Measurements from ENCODE around the gene DLGAP1.
"Not testable (repeated sequence)": the region's sequence is repeated elsewhere in the genome, so short reads cannot be mapped to it uniquely, and the experiment has no call there.

The DLGAP1 gene

DNA sequence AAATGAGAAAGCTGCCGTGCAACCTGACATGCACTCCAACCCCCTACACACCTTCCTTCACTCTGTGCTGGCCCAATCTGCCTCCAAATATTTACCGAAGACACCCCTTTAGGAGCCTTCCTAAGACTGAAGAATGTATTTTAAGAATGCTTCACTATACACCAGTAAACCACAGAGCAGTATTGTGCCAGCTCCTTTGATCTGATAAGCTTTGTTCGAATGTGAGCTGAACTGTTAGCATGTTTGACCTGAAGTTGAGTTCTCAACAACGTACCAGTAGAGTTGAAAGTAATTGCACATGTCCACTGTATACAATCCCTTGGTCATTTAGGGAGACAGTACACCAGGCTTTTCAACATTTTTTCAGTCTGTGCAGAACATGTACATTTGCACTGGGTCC, 745.9 kb downstream of the DLGAP1 start:
- no peak for DNase-seq

DNA sequence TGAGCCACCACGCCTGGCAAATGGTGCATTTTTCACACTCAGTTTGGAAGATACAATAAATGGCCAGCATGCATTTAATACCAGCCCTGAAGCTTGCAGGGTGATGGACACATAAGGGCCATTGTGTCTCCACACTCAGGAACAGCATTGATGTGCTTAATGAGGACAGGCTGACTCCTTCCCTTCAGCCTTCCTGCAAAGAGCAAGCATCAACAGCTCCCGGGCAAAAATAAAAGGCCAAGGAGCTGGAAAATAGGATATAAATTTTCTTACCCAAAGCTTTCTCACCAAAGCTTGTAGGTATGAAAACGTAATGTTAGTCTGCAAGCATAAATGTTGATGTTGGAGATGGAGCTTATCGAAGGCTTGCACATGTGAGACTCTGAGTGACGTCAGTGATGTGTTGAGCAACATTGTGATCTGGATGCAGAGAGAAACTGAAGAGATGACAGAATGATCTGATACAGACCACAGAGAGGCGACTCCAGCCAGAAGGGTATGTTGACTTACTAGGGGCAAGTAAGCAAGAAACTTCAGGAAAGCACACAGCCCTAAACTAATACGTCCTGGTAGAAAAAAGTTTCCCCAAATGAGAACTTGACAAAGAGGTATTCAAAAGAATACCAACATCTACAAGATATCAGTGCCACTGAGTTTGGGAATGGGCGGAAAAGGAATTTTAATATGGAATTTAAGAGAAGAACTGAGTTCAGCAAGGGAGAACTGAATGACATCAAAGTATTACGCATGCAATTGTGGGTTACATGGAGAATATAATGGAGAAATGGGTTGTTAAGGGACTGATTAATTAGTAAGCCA, 748.6 kb downstream of the DLGAP1 start:
- DNase-seq = no peak

DNA sequence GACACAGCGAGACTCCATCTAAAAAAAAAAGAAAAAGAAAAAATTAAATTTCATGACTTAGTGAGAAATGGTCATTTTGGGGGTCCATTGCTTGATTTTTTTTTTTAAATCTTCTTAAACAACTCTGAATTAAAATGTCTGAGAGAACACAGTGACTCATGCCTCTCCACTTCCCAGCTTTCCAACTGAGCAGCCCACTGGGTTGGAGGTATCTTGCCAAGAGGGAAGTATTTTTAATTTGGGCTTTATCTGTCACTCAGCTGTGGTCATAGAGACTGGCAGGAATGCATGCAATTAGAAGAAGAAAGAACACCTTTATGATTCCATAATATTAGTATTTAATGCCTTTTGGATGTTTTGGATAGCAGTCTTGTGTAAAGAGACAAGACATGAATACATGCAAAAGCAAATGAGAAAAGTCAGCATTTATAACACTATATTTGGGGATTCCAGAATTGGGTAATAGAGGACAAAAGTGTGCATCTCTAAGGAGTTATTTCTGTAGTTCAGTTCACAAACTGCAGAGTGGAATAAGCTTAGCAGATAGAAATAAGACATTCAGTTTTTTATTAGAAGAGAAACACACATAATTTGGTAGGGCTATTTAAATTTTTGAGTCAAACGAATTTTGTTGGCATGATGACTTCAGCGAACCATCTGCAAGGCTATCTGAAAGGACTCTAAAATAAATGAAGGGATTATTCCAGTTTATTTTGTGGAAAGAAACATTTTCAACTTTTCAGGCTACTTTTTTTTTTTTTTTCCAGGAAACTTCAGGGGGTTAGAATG, 750.4 kb downstream of the DLGAP1 start:
- DNase-seq = no peak

DNA sequence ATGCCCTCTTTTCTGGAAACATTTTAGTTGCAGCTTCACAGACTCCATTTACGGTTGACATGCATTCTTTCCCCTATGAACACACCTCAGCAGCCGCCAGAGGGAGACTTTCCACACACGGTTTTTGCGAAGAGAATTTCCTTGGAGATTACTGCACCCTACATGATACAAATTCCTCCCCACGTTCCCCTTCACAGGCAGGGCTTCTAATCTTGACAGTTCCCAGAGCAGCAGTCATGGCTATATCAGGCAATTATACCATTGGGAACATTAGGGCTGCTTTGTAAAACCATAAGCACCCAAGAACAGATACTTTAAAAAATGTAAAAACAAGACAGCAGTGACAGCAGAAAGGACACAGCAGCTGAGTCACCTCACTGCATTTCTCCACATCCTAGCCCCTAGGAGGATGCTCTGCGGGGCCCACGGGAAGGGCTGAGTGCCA, 751.4 kb downstream of the DLGAP1 start:
- DNase-seq = peak; percentile 48 to 52

DNA sequence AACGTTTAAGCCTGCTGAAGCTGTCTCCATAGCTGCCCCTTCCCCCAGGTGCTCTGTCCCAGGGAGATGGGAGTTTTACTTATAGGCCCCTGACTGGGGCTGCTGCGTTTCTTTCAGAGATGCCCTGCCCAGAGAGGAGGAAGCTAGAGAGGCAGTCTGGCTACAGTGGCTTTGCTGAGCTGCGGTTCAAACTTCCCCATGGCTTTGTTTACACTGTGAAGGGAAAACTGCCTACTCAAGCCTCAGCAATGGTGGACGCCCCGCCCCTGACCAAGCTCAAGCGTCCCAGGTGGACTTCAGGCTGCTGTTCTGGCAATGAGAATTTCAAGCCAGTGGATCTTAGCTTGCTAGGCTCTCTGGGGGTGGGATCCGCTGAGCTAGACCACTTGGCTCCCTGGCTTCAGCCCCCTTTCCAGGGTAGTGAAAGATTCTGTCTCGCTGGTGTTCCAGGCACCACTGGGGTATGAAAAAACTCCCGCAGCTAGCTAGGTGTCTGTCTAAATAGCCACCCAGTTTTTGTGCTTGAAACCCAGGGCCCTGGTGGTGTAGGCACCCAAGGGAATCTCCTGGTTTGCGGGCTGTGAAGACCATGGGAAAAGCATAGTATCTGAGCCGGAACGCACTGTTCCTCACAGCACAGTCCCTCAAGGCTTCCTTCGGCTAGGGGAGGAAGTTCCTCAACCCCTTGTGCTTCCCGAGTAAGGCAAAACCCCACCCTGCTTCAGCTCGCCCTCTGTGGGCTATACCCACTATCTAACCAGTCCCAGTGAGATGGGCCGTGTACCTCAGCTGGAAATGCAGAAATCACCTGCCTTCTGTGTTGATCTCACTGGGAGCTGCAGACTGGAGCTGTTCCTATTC, 755.2 kb downstream of the DLGAP1 start:
- not testable (repeated sequence) for DNase-seq

DNA sequence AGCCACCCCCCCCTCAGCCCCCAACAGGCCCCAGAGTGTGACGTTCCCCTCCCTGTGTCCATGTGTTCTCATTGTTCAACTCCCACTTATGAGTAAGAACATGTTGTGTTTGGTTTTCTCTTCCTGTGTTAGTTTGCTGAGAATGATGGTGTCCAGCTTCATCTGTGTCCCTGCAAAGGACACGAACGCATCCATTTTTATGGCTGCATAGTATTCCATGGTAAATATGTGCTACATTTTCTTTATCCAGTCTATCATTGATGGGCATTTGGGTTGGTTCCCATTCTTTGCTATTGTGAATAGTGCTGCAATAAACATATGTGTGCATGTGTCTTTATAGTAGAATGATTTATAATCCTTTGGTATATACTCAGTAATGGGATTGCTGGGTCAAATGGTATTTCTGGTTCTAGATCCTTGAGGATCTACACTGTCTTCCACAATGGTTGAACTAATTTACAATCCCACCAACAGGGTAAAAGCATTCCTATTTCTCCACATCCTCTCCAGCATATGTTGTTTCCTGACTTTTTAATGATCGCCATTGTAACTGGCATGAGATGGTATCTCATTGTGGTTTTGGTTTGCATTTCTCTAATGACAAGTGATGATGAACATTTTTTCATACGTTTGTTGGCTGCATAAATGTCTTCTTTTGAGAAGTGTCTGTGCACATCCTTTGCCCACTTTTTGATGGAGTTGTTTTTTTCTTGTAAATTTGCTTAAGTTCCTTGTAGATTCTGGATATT, 760.9 kb downstream of the DLGAP1 start:
- DNase-seq = not testable (repeated sequence)

DNA sequence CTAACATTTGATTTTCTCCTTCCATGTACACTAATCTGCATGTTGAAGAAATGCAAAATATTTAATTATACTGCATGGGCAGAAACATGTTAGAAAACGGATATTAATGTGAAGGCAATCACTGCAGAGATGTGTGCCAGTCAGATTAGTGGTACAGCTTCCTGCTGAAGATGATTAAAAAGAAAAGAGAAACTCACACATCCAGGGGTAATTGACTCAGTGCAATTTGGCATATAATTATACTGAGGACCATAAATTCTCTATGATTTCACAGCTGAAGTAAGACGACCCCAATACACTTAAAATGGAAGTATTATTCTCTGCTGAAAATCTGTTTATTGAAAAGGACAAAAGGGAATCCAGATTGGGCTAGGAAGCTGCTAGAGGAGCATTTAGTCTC, 761.7 kb downstream of the DLGAP1 start:
- no peak for DNase-seq

DNA sequence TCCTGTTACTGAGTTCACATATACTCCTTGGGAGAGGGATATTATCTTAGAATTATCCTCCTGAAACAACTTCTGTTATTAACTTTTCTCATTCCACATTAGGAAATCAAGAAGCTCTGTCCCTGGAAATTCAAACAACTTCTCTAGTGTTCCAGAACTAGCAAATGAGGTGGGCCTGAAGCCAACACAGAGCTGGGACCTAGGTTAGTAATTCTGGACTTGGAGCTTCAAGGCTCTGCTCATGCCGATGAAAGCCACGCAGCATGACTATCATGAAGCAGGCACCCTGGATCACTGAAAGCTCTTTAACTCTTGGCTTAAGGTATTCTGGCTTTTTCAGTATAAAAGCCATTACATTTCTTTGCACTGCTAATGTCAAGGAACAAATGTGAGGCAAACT, 762.4 kb downstream of the DLGAP1 start:
- no peak for DNase-seq

DNA sequence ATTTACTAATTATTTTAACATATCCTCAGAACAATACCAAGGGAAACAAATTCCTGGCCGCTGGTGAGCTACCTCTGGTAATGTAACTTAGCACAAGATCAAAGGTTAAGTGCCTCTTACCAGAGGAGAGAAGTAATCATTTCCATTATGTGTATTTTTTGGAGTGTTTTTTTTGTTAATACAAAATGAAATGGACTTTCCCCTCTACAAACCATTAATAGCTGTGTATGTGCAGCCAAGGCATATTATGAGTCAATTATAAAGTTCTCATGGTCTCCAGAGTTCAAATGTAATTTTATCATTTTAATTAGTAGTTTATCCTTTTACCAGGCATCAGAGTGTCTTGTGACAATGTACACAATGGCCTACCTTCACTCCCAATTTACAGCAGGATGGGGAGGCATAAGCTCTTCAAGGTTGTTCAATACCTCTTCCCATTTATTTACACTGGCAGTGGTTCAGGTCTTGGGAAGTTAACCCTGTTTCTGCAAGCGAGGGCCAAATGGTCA, 762.9 kb downstream of the DLGAP1 start:
- DNase-seq = peak in 1 of 2 experiments; percentile 26

DNA sequence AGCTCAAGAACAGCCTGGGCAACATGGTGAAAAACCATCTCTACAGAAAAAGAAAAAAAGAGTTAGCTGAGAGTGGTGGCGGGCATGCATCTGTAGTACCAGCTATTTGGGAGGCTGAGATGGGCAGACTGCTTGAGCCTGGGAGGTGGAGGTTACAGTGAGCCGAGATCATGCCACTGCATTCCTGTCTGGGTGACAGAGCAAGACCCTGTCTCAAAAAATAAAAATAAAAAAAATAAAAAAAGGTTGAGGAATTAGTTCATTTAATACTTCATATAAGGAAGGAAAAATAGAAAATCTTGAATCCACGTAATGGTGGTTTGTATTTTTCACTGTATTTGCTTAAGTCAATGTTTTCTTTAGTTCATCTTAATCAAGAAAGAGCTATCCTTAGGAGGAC, 763.4 kb downstream of the DLGAP1 start:
- DNase-seq = no peak

DNA sequence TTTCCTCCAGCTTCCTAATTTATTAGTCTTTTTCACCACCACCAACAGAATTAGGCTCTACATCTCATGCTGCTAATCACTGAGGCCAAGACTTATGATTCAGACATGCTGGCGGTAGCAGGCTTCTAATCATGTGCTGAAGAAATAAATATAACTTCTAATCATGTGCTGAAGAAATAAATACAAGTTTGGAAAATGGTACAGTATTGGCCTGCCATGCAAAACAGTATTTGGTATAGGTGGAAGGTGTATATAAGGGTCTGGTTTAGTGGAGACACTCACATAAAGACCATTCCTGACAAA, 764.4 kb downstream of the DLGAP1 start:
- DNase-seq = no peak

DNA sequence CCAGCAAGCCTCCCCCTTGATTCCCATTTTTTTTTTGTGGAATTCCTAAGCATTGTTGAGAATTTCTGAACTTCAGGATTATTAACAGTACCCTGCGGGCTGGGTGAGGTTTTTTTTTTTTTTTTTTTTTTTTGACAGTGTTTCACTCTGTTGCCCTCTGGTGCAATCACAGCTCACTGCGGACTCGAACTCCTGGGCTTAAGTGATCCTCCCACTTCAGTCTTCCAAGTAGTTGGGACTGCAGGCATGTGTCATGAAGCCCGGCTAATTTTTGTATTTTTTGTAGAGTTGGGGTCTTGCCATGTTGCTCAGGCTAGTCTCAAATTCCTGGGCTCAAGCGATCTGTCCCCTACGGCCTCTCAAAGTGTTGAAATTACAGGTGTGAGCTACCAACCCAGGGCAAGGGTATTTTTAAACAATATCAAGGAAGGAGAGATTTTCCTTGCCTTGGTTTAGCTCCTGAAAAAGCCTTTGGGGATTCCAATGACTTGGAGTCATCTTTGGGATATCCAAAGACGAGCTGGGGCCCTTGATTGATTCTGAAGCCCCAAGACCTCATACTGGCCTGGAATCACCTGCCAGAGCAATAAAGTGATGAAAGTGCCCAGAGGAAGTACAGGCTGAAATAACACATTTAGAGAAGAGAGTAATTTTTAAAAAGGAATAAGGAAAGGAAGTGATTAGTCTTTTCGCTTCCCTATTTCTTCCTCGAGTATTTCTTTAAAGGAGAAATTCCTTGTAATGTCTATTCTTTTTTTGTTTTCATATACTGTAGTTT, 764.9 kb downstream of the DLGAP1 start:
- DNase-seq = no peak

DNA sequence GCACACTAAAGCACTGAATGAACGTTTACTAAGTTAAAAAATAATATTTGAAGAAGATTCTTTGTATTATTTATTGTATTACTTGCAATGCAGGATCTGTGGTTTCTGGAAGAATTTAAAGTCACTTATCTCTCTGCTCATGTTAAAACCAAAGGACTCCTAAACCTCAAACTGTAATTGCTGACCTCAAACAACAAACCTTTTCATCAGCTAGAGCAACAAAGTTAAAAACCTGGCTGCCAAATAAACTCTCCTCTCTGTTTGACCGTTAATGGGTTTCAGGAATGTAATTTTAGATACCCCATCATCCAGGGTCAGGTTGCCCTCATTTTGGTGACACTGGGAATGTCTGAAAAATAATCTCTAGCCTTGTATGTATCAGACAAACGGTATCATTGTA, 766.0 kb downstream of the DLGAP1 start:
- no peak for DNase-seq

DNA sequence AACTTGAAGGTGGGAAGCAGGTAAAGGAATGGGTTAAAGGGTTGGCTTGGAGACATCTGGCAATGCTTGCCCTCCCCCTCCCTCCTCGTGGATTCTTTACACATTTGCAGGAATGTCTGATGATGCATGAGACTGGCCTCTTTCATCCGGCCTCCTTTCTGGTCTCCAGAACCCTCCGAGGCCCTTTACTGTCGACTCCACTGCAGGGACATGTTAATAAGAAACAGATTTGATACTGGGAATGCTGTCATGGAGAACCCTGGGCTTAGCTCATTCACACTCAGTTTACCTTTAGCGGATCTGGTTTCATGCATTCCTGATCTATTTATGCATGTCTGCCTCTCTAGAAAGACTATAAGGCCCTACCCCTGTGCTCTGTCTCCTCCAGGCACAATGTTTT, 766.4 kb downstream of the DLGAP1 start:
- DNase-seq = no peak

DNA sequence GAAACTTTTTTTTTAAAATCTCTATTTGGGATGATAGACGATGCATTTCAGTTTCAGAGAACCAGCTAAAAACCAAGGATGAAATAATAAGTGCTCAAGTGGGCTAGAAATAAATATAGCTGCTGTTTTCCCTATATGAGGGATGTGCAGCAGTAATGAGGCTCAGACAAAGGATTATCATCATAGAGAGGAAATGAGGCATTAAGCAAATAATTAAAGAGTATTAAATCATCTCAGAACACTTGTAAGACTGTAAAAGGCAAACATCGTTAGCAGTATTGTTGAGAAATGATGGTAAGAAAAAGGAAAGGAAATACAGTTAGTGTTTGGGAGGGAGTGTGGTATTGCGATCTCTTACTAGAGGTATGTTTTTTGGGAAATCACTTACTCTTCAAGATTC, 771.6 kb downstream of the DLGAP1 start:
- DNase-seq = no peak

DNA sequence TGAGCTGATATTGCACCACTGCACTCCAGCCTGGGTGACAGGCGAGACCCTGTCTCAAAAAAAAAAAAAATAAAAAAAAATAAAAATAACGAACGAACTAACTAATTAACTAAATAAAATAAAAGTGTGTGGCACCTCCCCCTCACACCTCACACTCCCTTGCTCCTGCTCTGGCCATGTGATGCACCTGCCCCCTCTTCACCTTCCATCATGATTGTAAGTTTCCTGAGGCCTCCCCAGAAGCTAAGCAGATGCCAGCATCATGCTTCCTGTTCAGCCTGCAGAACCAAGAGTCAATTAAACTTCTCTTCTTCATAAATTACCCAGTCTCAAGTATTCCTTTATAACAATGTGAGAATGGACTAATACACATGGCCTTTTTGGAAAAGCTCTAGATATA, 773.0 kb downstream of the DLGAP1 start:
- no peak for DNase-seq

DNA sequence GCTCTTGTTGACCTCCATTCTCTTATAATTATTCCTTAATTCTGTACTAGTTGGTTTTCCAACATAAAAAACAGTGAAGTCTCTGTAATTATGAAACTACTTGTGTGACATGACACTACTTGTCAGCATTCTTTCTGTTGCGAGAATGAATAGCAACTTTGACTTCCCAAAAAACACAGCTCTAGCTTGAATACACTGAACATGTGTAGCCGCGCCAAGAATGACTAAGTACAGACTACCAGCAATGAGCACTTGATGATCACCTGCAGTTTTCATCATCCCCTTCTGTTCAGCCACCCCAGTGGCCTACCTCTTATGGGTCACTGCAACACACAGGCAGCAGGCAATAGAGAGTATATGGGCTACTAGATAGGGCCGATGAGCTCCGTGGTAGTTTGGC, 775.9 kb downstream of the DLGAP1 start:
- no peak for DNase-seq

DNA sequence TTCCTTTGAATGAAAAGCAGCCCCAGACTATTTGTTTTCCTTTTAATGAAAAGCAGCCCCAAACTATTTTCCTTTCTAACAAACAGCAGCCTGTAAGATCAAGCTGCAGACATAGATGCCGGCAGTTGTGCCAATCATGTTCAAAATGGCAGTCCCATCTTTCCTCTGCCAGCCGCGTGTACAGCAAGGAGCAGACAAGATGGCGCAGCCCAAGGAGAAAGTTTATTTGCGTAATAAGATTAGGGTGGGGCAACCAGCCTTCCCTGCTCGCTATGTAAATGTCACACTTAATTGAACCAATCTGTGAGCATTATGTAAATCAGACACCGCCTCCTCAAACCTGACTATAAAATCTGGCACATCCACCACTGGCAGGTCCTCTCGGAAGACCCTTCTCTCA, 779.1 kb downstream of the DLGAP1 start:
- no peak for DNase-seq

DNA sequence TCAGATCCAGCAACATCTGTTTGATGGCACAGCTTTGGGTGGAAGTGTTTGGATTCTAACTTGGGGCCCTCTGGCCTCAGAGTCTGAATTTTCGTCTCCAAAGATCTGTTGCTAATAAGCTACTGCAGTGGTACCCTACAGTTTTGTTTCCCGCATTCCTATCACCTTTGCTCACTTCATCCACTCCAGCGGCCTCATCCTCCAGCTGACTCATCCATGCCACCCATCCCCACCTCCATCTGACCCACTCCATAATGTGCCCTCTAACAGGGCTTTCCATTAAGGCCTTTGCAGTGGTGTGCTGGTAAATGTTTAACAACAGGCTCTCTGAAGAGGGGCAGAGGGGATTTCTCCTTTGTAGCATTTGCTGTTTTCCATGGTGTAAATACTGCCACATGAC, 779.7 kb downstream of the DLGAP1 start:
- no peak for DNase-seq

DNA sequence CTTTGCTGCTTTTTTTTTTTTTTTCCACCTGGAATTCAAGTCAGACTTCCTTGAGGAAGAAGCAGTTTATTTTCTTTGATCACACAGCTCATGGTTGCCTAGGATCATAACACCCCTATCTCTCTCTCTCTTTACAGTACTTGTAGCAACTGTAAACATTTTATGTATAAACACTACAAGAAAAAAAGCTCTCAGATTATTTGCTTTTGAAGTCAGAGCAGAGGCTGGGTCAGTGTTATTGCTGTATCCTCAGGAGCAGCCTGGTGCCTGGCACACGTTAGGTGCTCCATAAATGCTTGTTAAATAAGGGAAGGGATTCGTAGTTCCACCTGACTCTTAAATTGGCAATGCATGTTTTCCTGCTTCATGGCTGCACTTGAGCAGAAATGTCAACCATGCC, 783.9 kb downstream of the DLGAP1 start:
- no peak for DNase-seq

DNA sequence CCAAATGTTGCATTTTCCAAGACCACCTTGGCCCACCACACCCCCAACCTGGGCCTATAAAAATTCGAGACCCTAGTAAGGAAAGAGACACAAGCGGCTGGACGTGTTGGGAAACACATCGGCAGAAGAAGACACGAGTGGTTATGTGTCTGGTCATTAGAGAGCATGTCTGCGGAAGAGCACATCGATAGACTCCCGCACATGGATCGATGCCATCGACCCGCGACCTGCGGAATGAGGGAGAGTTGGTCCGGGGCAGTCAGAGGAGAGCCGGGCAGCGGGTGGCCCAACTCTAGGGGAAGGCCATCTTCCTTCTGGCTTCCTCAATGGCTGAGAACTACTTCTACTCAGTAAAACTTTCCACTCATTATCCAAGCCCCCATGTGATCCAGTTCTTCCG, 785.7 kb downstream of the DLGAP1 start:
- DNase-seq = no peak

Measured in SHP77 (cell line).